ENCODE measurements around the gene SLC44A1. TPM values are rescaled to one million over a fixed set of nuclear protein-coding genes. Genes with fewer than 3 reads are reported as not detected.

Gene SLC44A1
- total and polyA plus RNA-seq, 2 of the 13 experiments (the other 11 are each of a cell fraction or from before 2014, with no cell fraction given) = 21.4 to 40.8 TPM

- TF ChIP-seq ZNF574 (CRISPR knock-in tag; IDR thresholded peaks at IDR 0.05) (no peak), ZNF263 (CRISPR knock-in tag; IDR thresholded peaks at IDR 0.05) (no peak), ZFX (CRISPR knock-in tag; IDR thresholded peaks at IDR 0.05; ENCODE audit: low read depth) (0 out of 2 replicates have a peak, but pooled peaks have one; percentile 26), TBL1XR1 (IDR thresholded peaks at IDR 0.05; ENCODE audit: borderline replicate concordance, low read length, partially characterized antibody) (no peak), HOXA3 (CRISPR knock-in tag; IDR thresholded peaks at IDR 0.05) (no peak), ZBTB4 (CRISPR knock-in tag; IDR thresholded peaks at IDR 0.05; ENCODE audit: borderline replicate concordance) (no peak), KMT2B (CRISPR knock-in tag; IDR thresholded peaks at IDR 0.05) (no peak), ZNF275 (CRISPR knock-in tag; IDR thresholded peaks at IDR 0.05; ENCODE audit: borderline replicate concordance) (0 out of 2 replicates have a peak, but pooled peaks have one; percentile 10), EHMT2 (IDR thresholded peaks at IDR 0.05; ENCODE audit: borderline replicate concordance, low read depth, low read length) (peak; percentile 68), ZNF224 (CRISPR knock-in tag; IDR thresholded peaks at IDR 0.05) (no peak), UBTF (CRISPR knock-in tag; IDR thresholded peaks at IDR 0.05) (no peak), ZNF781 (CRISPR knock-in tag; IDR thresholded peaks at IDR 0.05; ENCODE audit: borderline replicate concordance, not compliant biosample characterization) (no peak), ATF1 (CRISPR knock-in tag; IDR thresholded peaks at IDR 0.05) (0 out of 2 replicates have a peak, but pooled peaks have one; percentile 22), POLR2G (IDR thresholded peaks at IDR 0.05; ENCODE audit: low read depth, low read length) (no peak), THAP9 (CRISPR knock-in tag; IDR thresholded peaks at IDR 0.05; ENCODE audit: borderline replicate concordance) (no peak)
Observed at GRCh38 chr9:105319202-105319813, 74.9 kb downstream of the SLC44A1 start (continued).
